Ovary (tissue), 9 donors: ENCODE data around the gene LIPC. TPM values are rescaled to one million over a fixed set of nuclear protein-coding genes. Genes with fewer than 3 reads are reported as not detected.

Experiments
- DNase-seq, 5 donors: peaks; one replicate each; pipeline ENCODE4 v3.0.0-alpha.2; 2019 to 2020
- H3K27ac ChIP-seq, 2 donors: fragments of 200-600 bp; one replicate each; pipeline versions ENCODE4 v1.5.1 to v1.8.0; 2019 to 2022
- H3K27me3 ChIP-seq: fragments of 200-600 bp; one replicate; pipeline ENCODE4 v1.8.0; 2022
- H3K36me3 ChIP-seq: fragments of 200-600 bp; sonication (generic); one replicate; pipeline ENCODE4 v1.5.1; 2019
- H3K4me1 ChIP-seq: one replicate; pipeline ENCODE4 v1.8.1; 2013; ENCODE audit warnings: mild to moderate bottlenecking, moderate library complexity; ENCODE audit not compliant: insufficient read depth
- H3K4me3 ChIP-seq: fragments of 200-600 bp; sonication (generic); one replicate; pipeline ENCODE4 v1.5.1; 2017
- H3K9me3 ChIP-seq, 2 donors: fragments of 200-600 bp in 1 of 2; sonication (generic) in 1 of 2; one replicate each; pipeline versions ENCODE4 v1.5.1 to v1.8.1; 2013 to 2019; ENCODE audit warnings: mild to moderate bottlenecking in 1 of 2, moderate library complexity in 1 of 2
- EP300 ChIP-seq: sonication (generic); formaldehyde crosslinking; IDR thresholded peaks from one replicate; pipeline ENCODE4 v1.6.1; 2017; ENCODE audit warnings: antibody characterized with exemption
- POLR2A ChIP-seq: fragments of 450-650 bp; IDR thresholded peaks from one replicate; pipeline ENCODE4 v1.6.1; 2017; ENCODE audit warnings: antibody characterized with exemption, mild to moderate bottlenecking, moderate library complexity
- WGBS, 3 donors: extraction: QIAGEN DNeasy Blood & Tissue Kit in 1 of 3; methylation state at CpG; one replicate each; pipeline versions ENCODE4 v1.1.5 to v1.1.7; 2013 to 2017; 5-methylcytosine and 5-hydroxymethylcytosine counted together
- intact Hi-C, 4 donors: fragments of 100-400 bp; cut with DNase I; formaldehyde crosslinking; loops; one replicate each; pipeline versions ENCODE4 v1.11.0 to v1.15.1; 2022 to 2023
- polyA plus RNA-seq, 2 donors: library from polyadenylated mRNA; stranded (reverse); fragments of 200-250 nt in 1 of 2; fragments of 350-450 nt in 1 of 2; fragmentation: Illumina TruSeq in 1 of 2; extraction: RNeasy Lipid Tissue Mini Kit (QIAGEN cat#74804) in 1 of 2; gene quantifications; one replicate each; pipeline ENCODE4 v1.2.3, GENCODE V29; 2013 to 2014
- total RNA-seq, 7 donors: library from RNA; depleted of rRNA in 2 of 7; stranded (reverse); fragments of >200 nt in 2 of 7; fragmentation: NEBNext Ultra II Directional in 3 of 7; extraction: Animal tissue kit (Norgen Biotek cat#: 25700) in 3 of 7; gene quantifications; one replicate each; pipeline versions ENCODE4 v1.1.0 to v1.2.4, GENCODE V29; 2016 to 2023
- TF ChIP-seq, protein P1 (sequence below), 3 donors: fragments of 450-650 bp in 2 of 3; fragments of 200-600 bp in 1 of 3; IDR thresholded peaks; one replicate each; pipeline versions ENCODE4 v1.5.1 to v1.8.0; 2016 to 2022; ENCODE audit warnings: antibody characterized with exemption in 3 of 3, mild to moderate bottlenecking in 1 of 3
- donor health status: DM: no; HTN: no; CAD: no; lungs with moderate emphysema.
- donor health status: DM: no; HTN: no; CAD: no.
- donor health status: Bipolar disorder and iron deficiency.
- donor health status: DM: yes; HTN: yes; CAD: no.
- donor health status: DM: no; HTN: no; CAD: no.
- donor health status: DM: yes; HTN: yes; CAD: no.

LIPC gene
- total and polyA plus RNA-seq, 9 donors = 0.28 to 1.1 (median 0.72) TPM

- Histone ChIP-seq H3K4me1 (peaks cover 7% of the 10 kb centered on the region), H3K27ac (peak overlapping the region in 1 of 2 donors; percentile 28), H3K27me3 (no peaks in the 10 kb centered on the region), H3K36me3 (no peaks in the 10 kb centered on the region), H3K4me3 (no peak overlapping the region), H3K9me3 (no peaks in the 10 kb centered on the region)
- no peak for DNase-seq
- intact Hi-C loops = no loop called here
- WGBS, 3 donors = 89 to 91% (median 91%) methylated on average over 9 of the region's 9 CpGs
- TF ChIP-seq, protein P1, sequence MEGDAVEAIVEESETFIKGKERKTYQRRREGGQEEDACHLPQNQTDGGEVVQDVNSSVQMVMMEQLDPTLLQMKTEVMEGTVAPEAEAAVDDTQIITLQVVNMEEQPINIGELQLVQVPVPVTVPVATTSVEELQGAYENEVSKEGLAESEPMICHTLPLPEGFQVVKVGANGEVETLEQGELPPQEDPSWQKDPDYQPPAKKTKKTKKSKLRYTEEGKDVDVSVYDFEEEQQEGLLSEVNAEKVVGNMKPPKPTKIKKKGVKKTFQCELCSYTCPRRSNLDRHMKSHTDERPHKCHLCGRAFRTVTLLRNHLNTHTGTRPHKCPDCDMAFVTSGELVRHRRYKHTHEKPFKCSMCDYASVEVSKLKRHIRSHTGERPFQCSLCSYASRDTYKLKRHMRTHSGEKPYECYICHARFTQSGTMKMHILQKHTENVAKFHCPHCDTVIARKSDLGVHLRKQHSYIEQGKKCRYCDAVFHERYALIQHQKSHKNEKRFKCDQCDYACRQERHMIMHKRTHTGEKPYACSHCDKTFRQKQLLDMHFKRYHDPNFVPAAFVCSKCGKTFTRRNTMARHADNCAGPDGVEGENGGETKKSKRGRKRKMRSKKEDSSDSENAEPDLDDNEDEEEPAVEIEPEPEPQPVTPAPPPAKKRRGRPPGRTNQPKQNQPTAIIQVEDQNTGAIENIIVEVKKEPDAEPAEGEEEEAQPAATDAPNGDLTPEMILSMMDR (IDR thresholded peaks at IDR 0.05) = no peak
- TF ChIP-seq POLR2A (no peak), EP300 (no peak)
These were observed 91.1 kb downstream of the LIPC start for GRCh38 chr15:58522865-58523264.

DNA sequence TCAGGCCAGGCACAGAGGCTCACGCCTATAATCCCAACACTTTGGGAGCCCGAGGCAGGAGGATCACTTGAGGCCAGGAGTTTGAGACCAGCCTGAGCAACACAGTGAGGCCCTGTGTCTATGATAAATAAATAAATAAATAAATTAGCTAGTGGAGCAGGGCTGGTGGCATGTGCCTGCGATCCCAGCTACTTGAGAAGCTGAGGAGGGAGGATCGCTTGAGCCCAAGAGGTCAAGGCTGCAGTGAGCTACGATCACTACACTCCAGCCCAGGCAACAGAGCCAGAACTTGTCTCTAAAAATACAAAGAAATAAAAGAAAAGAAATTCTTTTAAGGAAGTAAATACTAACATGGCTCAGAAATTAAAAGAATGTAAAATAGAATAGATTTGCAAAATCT lies 91.8 kb downstream of the LIPC start:
- H3K27ac ChIP-seq = peak overlapping the region in 1 of 2 donors; percentile 28
- intact Hi-C loops = no loop called here
- 26 to 32% (median 26%) methylated on average over 5 of the region's 5 CpGs for WGBS, 3 donors

GRCh38 chr15:58524247-58524646 lies 92.5 kb downstream of the LIPC start:
- 7 to 24% (median 14%) methylated on average over 2 of the region's 2 CpGs for WGBS, 3 donors
- Histone ChIP-seq H3K27ac (peak overlapping the region in 1 of 2 donors; percentile 28), H3K27me3 (no peaks in the 10 kb centered on the region), H3K36me3 (no peaks in the 10 kb centered on the region), H3K4me3 (no peak overlapping the region), H3K4me1 (peaks cover 13% of the 10 kb centered on the region), H3K9me3 (no peaks in the 10 kb centered on the region)
- intact Hi-C loops = no loop called here
- no peak for TF ChIP-seq EP300
- TF ChIP-seq POLR2A = no peak
- TF ChIP-seq, protein P1 (IDR thresholded peaks at IDR 0.05) = no peak
- no peak for DNase-seq

More for the DNA sequence above, 91.8 kb downstream of the LIPC start:
- TF ChIP-seq, protein P1 (IDR thresholded peaks at IDR 0.05) = no peak
- TF ChIP-seq EP300 = no peak
- TF ChIP-seq POLR2A = no peak
- Histone ChIP-seq H3K36me3 (no peaks in the 10 kb centered on the region), H3K27me3 (no peaks in the 10 kb centered on the region), H3K9me3 (no peaks in the 10 kb centered on the region), H3K4me1 (peaks cover 10% of the 10 kb centered on the region), H3K4me3 (no peak overlapping the region)
- DNase-seq = peak in 4 of 5 donors; percentile 44 to 70 (median 54)

- Histone ChIP-seq H3K27me3 (no peaks in the 10 kb centered on the region), H3K9me3 (no peaks in the 10 kb centered on the region), H3K4me3 (no peak overlapping the region), H3K36me3 (no peaks in the 10 kb centered on the region), H3K27ac (no peak overlapping the region), H3K4me1 (peaks cover 13% of the 10 kb centered on the region)
- TF ChIP-seq EP300 (no peak), POLR2A (no peak)
- TF ChIP-seq, protein P1 (IDR thresholded peaks at IDR 0.05) = no peak
- no peak for DNase-seq
- intact Hi-C loops = no loop called here
- 65 to 70% (median 69%) methylated on average over 4 of the region's 4 CpGs for WGBS, 3 donors
These were observed 94.2 kb downstream of the LIPC start for GRCh38 chr15:58525991-58526421.
